DOHH2 (cell line): ENCODE measurements around the gene ZDHHC5.

Experiments used
- H3F3A ChIP-seq: fragments of 200-600 bp; sonication (generic), shearing (Covaris generic); 2 replicates; pipeline ENCODE4 v1.6.0; 2016; ENCODE audit warnings: antibody characterized with exemption, mild to moderate bottlenecking; ENCODE audit not compliant: control insufficient read depth, insufficient read depth
- H3K27ac ChIP-seq: fragments of 200-600 bp; sonication (generic); 2 replicates; pipeline ENCODE4 v1.5.1; 2014; ENCODE audit warnings: low read depth, mild to moderate bottlenecking, low read length, moderate library complexity
- H3K27me3 ChIP-seq: fragments of 200-600 bp; sonication (generic); 2 replicates; pipeline ENCODE4 v1.6.1; 2014; ENCODE audit warnings: mild to moderate bottlenecking, low read length, mixed read lengths; ENCODE audit not compliant: control insufficient read depth
- H3K36me3 ChIP-seq: fragments of 200-600 bp; sonication (generic); 2 replicates; pipeline ENCODE4 v1.6.1; 2014; ENCODE audit warnings: mild to moderate bottlenecking, low read length, moderate library complexity, mixed read lengths; ENCODE audit not compliant: control insufficient read depth
- H3K4me1 ChIP-seq: fragments of 200-600 bp; sonication (generic); 2 replicates; pipeline ENCODE4 v1.6.1; 2014; ENCODE audit warnings: mild to moderate bottlenecking, low read length, mixed read lengths; ENCODE audit not compliant: control insufficient read depth
- H3K4me2 ChIP-seq: fragments of 200-600 bp; sonication (generic); 2 replicates; pipeline ENCODE4 v1.6.0; 2014; ENCODE audit warnings: mild to moderate bottlenecking, low read length, moderate library complexity
- H3K4me3 ChIP-seq: fragments of 200-600 bp; sonication (generic); 2 replicates; pipeline ENCODE4 v1.5.1; 2014; ENCODE audit warnings: mild to moderate bottlenecking, low read length, mixed read lengths
- H3K79me2 ChIP-seq: fragments of 200-600 bp; sonication (generic); 2 replicates; pipeline ENCODE4 v1.6.1; 2014; ENCODE audit warnings: mild to moderate bottlenecking, low read length, mixed read lengths; ENCODE audit not compliant: control insufficient read depth
- H3K9me2 ChIP-seq: fragments of 200-600 bp; sonication (generic); replicated peaks from 2 replicates; pipeline ENCODE4 v1.6.1; 2014; ENCODE audit warnings: mild to moderate bottlenecking, low read length, mixed read lengths; ENCODE audit not compliant: control insufficient read depth
- H3K9me3 ChIP-seq: fragments of 200-600 bp; sonication (generic); 2 replicates; pipeline ENCODE4 v1.6.1; 2014; ENCODE audit warnings: antibody characterized with exemption, low read length, mixed read lengths; ENCODE audit not compliant: control insufficient read depth, insufficient read depth
- H4K20me1 ChIP-seq: fragments of 200-600 bp; sonication (generic); 2 replicates; pipeline ENCODE4 v1.6.0; 2014; ENCODE audit warnings: low read depth, mild to moderate bottlenecking, antibody characterized with exemption, low read length, moderate library complexity; ENCODE audit not compliant: control insufficient read depth, insufficient read depth
- EZH2phosphoT487 ChIP-seq: fragments of 200-600 bp; sonication (generic); IDR thresholded peaks from 2 replicates; pipeline ENCODE4 v1.6.1; 2017; ENCODE audit warnings: borderline replicate concordance, mild to moderate bottlenecking, antibody characterized with exemption, low read length, moderate library complexity, mixed read lengths
- TF ChIP-seq, protein P1 (sequence below): fragments of 200-600 bp; sonication (generic); IDR thresholded peaks from one replicate; pipeline ENCODE4 v1.5.1; 2014; ENCODE audit warnings: antibody characterized with exemption, mild to moderate bottlenecking, low read depth, low read length; ENCODE audit not compliant: poor library complexity, severe bottlenecking

ZDHHC5 gene

DNA sequence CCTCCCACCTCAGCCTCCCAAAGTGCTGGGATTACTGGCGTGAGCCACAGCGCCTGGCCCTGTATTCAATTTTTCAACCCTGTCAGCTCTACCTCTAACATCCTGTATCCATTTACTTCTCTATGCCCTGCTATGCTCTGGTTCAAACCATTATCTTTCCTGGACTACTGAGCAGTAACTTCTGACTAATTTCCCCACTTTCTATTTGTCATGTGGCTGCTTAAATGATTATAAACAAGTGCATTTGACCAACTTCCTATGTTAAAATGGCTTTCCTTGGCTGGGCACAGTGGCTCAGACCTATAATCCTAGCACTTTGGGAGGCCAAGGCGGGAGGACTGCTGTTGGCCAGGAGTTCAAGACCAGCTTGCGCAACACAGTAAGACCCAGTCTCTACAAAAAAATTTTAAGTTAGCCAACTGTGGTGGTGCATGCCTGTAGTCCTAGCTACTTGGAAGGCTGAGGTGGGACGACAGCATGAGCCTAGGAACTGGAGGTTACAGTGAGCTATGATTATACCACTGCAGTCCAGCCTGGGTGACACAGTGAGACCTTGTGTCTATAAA lies 42.0 kb downstream of the ZDHHC5 start:
- H3K27ac ChIP-seq = no peak overlapping the region
- no peaks in the 10 kb centered on the region for H3K27me3 ChIP-seq
- H3K4me3 ChIP-seq = no peak overlapping the region
- peaks cover 22% of the 10 kb centered on the region for H3K36me3 ChIP-seq
- peaks cover 38% of the 10 kb centered on the region for H3K79me2 ChIP-seq
- no peaks in the 10 kb centered on the region for H3K9me2 ChIP-seq
- H3K4me1 ChIP-seq = peaks cover 26% of the 10 kb centered on the region
- TF ChIP-seq, protein P1, sequence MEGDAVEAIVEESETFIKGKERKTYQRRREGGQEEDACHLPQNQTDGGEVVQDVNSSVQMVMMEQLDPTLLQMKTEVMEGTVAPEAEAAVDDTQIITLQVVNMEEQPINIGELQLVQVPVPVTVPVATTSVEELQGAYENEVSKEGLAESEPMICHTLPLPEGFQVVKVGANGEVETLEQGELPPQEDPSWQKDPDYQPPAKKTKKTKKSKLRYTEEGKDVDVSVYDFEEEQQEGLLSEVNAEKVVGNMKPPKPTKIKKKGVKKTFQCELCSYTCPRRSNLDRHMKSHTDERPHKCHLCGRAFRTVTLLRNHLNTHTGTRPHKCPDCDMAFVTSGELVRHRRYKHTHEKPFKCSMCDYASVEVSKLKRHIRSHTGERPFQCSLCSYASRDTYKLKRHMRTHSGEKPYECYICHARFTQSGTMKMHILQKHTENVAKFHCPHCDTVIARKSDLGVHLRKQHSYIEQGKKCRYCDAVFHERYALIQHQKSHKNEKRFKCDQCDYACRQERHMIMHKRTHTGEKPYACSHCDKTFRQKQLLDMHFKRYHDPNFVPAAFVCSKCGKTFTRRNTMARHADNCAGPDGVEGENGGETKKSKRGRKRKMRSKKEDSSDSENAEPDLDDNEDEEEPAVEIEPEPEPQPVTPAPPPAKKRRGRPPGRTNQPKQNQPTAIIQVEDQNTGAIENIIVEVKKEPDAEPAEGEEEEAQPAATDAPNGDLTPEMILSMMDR = no peak
- no peak for TF ChIP-seq EZH2phosphoT487
- no peak overlapping the region for H3K4me2 ChIP-seq
- peaks cover 6% of the 10 kb centered on the region; the same call in 1 of the 2 replicates for H4K20me1 ChIP-seq
- no peaks in the 10 kb centered on the region; the same call in 1 of the 2 replicates for H3F3A ChIP-seq
- no peaks in the 10 kb centered on the region for H3K9me3 ChIP-seq

DNA sequence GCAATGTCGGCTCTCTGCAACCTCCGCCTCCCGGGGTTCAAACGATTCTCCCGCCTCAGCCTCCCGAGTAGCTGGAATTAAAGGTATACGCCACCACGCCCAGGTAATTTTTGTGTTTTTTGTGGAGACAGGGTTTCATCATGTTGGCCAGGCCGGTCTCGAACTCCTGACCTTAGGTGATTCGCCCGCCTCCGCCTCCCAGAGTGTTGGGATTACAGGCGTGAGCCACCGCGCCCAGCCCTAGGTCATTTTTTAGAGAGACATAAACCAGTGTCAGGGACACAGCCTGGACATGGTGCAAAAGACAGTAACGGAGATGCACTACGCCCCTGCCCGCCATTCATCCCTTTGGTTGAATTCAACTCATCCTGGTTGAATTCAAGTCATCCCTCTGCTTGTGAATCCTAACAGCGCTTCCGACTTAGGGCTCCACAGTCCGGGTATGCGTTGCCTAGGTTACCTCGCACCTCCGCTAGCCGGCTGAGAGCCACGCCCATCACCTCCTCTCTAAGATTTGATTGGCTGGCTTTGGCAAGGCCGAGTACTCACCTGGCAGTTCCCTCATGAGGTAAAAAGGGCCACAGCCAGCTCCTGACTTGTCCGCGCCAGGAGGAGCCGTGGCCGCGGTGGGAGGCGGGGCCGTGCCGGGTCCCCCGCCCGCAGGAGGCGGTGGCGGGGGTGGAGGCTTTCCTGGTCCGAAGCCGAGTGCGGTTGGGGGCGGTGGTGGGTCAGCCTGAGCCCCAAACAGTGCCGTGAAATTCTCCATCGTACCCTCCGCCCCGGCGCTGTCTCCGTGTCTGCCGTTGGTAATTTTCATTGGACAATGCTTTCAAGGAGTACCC lies 43.7 kb downstream of the ZDHHC5 start, which contains the start of gene MED19:
MED19 (minus strand) TSS at position 802 of the 842 bp plus-strand sequence; CDS start at position 766, 36 bp downstream.
- Histone ChIP-seq H4K20me1 (peaks cover 6% of the 10 kb centered on the region; the same call in 1 of the 2 replicates), H3K79me2 (peaks cover 48% of the 10 kb centered on the region), H3K4me1 (peaks cover 26% of the 10 kb centered on the region), H3K4me2 (peak within 1 kb of the TSS; percentile 85), H3K27ac (peak within 1 kb of the TSS; percentile 61), H3K4me3 (peak within 1 kb of the TSS; percentile 100), H3K27me3 (no peaks in the 10 kb centered on the region), H3K9me3 (no peaks in the 10 kb centered on the region), H3K36me3 (peaks cover 24% of the 10 kb centered on the region), H3F3A (no peaks in the 10 kb centered on the region; the same call in 1 of the 2 replicates), H3K9me2 (no peaks in the 10 kb centered on the region)
- TF ChIP-seq EZH2phosphoT487 = no peak

DNA sequence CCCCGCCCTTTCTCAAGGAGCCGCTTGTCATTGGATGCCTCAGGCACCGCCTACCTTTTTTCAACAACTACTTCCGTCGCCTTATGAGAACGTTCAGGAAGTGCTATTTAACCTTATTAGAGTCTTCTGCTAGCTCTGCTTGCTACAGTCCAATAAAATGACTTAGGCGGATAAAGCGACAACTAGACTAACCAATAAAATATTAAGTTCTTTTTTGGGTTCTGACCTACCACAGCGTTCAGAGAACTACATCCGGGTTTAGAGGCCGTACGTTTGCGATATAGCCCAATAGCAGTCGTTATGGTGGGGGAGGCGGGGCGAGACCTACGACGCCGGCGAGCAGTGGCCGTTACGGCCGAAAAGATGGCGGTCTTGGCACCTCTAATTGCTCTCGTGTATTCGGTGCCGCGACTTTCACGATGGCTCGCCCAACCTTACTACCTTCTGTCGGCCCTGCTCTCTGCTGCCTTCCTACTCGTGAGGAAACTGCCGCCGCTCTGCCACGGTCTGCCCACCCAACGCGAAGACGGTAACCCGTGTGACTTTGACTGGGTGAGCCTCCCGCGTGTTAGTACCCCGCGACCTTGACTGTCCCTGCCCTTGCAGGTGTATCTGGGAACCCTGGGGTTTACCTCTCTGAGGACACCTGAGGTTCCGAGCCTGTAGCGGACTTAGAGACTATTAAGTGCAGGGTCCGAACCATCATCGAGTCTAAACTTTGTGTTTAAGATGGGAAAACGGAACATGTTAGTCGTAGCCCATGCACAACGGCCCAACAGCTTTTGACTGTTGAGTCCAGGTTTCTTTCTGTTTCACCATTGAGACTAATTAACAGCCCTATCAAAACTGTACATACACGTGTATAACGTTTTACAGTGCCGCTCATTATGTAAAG lies 44.6 kb downstream of the ZDHHC5 start, which contains the start of gene TMX2:
TMX2 (plus strand) TSS at position 338 of the 895 bp plus-strand sequence; CDS start at position 364, 26 bp downstream.
- peaks cover 26% of the 10 kb centered on the region for H3K4me1 ChIP-seq
- H3K79me2 ChIP-seq = peaks cover 48% of the 10 kb centered on the region
- peaks cover 6% of the 10 kb centered on the region; the same call in 1 of the 2 replicates for H4K20me1 ChIP-seq
- TF ChIP-seq EZH2phosphoT487 = no peak
- TF ChIP-seq, protein P1 = no peak
- no peaks in the 10 kb centered on the region; the same call in 1 of the 2 replicates for H3F3A ChIP-seq
- peaks cover 24% of the 10 kb centered on the region for H3K36me3 ChIP-seq
- H3K9me3 ChIP-seq = no peaks in the 10 kb centered on the region
- H3K27ac ChIP-seq = peak within 1 kb of the TSS; percentile 61
- H3K9me2 ChIP-seq = no peaks in the 10 kb centered on the region
- H3K27me3 ChIP-seq = no peaks in the 10 kb centered on the region
- H3K4me3 ChIP-seq = peak within 1 kb of the TSS; percentile 100
- H3K4me2 ChIP-seq = peak within 1 kb of the TSS; percentile 85
